Common myeloid progenitor, CD34-positive (primary cell): Measurements from ENCODE around the gene ACAD11.

ENCODE experiments used
- CTCF ChIA-PET: fragments of 350-600 bp; sonication (Branson Sonifier 250); formaldehyde crosslinking; loops from one replicate; lab custom pipeline; 2021; ENCODE audit warnings: antibody characterized with exemption; lab: Charles Lee
- POLR2A ChIA-PET: fragments of 350-600 bp; sonication (Branson Sonifier 250); formaldehyde crosslinking; loops from one replicate; lab custom pipeline; 2021; ENCODE audit warnings: antibody characterized with exemption; lab: Charles Lee
- DNase-seq, 3 donors: peaks; one replicate each; pipeline versions ENCODE4 v3.0.0 to v3.0.0-alpha.2; 2013
- H3K27ac ChIP-seq, 2 experiments: 1 replicate in 1 of 2; 2 replicates in 1 of 2; pipeline ENCODE4 v1.7.0; 2013; ENCODE audit warnings: inconsistent platforms in 2 of 2, low read length in 2 of 2, mild to moderate bottlenecking in 2 of 2, low read depth in 1 of 2, moderate library complexity in 1 of 2; ENCODE audit not compliant: severe bottlenecking in 2 of 2, insufficient read depth in 1 of 2, poor library complexity in 1 of 2
- H3K27me3 ChIP-seq, 5 experiments: replicated peaks in 2 of 5; 1 replicate in 3 of 5; 2 replicates in 2 of 5; pipeline versions ENCODE4 v1.6.1 to v1.7.0; 2013; ENCODE audit warnings: low read length in 4 of 5, mild to moderate bottlenecking in 2 of 5, moderate library complexity in 2 of 5, inconsistent platforms in 1 of 5; ENCODE audit not compliant: insufficient read depth in 5 of 5, control insufficient read depth in 4 of 5
- H3K36me3 ChIP-seq, 4 experiments: 1 replicate in 2 of 4; 2 replicates in 2 of 4; pipeline versions ENCODE4 v1.6.1 to v1.7.0; 2013; ENCODE audit warnings: low read length in 3 of 4, control low read depth in 1 of 4, mild to moderate bottlenecking in 1 of 4; ENCODE audit not compliant: control insufficient read depth in 4 of 4, insufficient read depth in 4 of 4
- H3K4me1 ChIP-seq, 4 experiments: 1 replicate in 3 of 4; 2 replicates in 1 of 4; pipeline versions ENCODE4 v1.6.1 to v1.7.1; 2013; ENCODE audit warnings: low read length in 3 of 4, mild to moderate bottlenecking in 3 of 4, control low read depth in 1 of 4, inconsistent platforms in 1 of 4, moderate library complexity in 1 of 4; ENCODE audit not compliant: control insufficient read depth in 4 of 4, insufficient read depth in 4 of 4; ENCODE audit errors: control extremely low read depth in 1 of 4
- H3K4me3 ChIP-seq, 7 experiments: 1 replicate in 4 of 7; 2 replicates in 3 of 7; pipeline versions ENCODE4 v1.5.1 to v1.7.0; 2013; ENCODE audit warnings: mild to moderate bottlenecking in 7 of 7, low read length in 6 of 7, moderate library complexity in 6 of 7, inconsistent platforms in 2 of 7, low read depth in 2 of 7, control low read depth in 1 of 7; ENCODE audit not compliant: insufficient read depth in 4 of 7, control insufficient read depth in 1 of 7; ENCODE audit errors: extremely low read depth in 1 of 7
- H3K9me3 ChIP-seq, 5 experiments: 1 replicate in 4 of 5; 2 replicates in 1 of 5; pipeline versions ENCODE4 v1.6.1 to v1.7.1; 2013; ENCODE audit warnings: low read length in 4 of 5, mild to moderate bottlenecking in 2 of 5, inconsistent platforms in 1 of 5, low read depth in 1 of 5, moderate library complexity in 1 of 5; ENCODE audit not compliant: control insufficient read depth in 4 of 5, insufficient read depth in 2 of 5; ENCODE audit errors: control extremely low read depth in 1 of 5
- WGBS: methylation state at CpG from one replicate; pipeline ENCODE4 v1.1.5; 2013; ENCODE audit not compliant: insufficient coverage; 5-methylcytosine and 5-hydroxymethylcytosine counted together

The ACAD11 gene

GRCh38 chr3:132654190-132654589 lies 5.4 kb downstream of the ACAD11 start:
- H3K27me3 ChIP-seq = no peaks in the 10 kb centered on the region
- peaks cover 0 to 9% (median 6%) of the 10 kb centered on the region in 4 experiments for H3K4me1 ChIP-seq
- ChIA-PET CTCF (interaction anchor here (0.9 kb wide), 2 partner anchors 9 to 106 kb away, joined by 3 read pairs; no protein-coding TSS in a partner anchor), POLR2A (no interaction called here)
- H3K27ac ChIP-seq = no peak overlapping the region
- H3K9me3 ChIP-seq = no peaks in the 10 kb centered on the region
- DNase-seq = no peak
- H3K4me3 ChIP-seq = no peak overlapping the region
- no peaks in the 10 kb centered on the region for H3K36me3 ChIP-seq
- 80% methylated on average over 1 of the region's 2 CpGs for WGBS

DNA sequence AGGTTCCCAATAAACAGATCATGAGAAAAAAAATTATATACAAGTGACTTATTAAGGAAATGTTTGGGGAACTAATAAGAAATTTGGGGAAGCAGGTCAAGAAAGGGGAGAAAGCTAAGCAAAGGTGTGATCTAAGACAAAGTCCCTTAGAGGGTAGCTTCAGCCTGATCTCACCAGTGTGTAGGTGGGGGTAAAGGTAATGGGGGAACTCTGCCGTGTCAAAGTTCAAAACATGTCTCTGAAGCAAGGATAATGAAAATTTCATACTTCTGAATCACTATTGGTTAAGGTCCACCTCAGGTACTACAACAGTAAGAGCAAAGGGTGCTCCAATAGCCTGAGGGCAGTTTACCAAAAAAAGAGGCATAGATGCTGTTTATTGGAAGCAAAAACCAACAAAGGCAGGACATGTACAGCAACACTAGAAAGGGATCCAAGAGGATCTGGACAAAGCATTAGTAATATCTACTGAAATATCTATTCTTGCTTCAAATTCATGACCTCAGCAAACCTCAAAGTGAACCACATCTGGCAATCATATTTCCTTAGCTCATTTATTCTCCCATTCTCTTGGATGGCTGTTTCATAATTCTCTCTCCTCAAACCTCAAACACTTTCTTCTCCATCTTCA lies 6.9 kb downstream of the ACAD11 start:
- no peaks in the 10 kb centered on the region for H3K36me3 ChIP-seq
- ChIA-PET POLR2A (no interaction called here), CTCF (interaction anchor here (0.6 to 2.2 kb wide), 4 partner anchors 11 to 1839 kb away, joined by 3 to 10 read pairs (median 4); no protein-coding TSS in a partner anchor)
- H3K4me3 ChIP-seq = no peak overlapping the region
- no peaks in the 10 kb centered on the region for H3K27me3 ChIP-seq
- WGBS = 100% methylated on average over 1 of the region's 1 CpG
- DNase-seq = no peak
- H3K27ac ChIP-seq = no peak overlapping the region
- peaks cover 0 to 2% (median 0%) of the 10 kb centered on the region in 4 experiments for H3K4me1 ChIP-seq
- H3K9me3 ChIP-seq = no peaks in the 10 kb centered on the region

- Histone ChIP-seq H3K36me3 (no peaks in the 10 kb centered on the region), H3K27me3 (no peaks in the 10 kb centered on the region), H3K4me1 (no peaks in the 10 kb centered on the region), H3K4me3 (no peak overlapping the region), H3K9me3 (no peaks in the 10 kb centered on the region), H3K27ac (no peak overlapping the region)
- POLR2A ChIA-PET = no interaction called here
- CTCF ChIA-PET = no interaction called here
- peak in 1 of 3 donors; percentile 31 for DNase-seq
- WGBS = 100% methylated on average over 1 of the region's 1 CpG
These were observed 9.5 kb downstream of the ACAD11 start for GRCh38 chr3:132650153-132650552.

DNA sequence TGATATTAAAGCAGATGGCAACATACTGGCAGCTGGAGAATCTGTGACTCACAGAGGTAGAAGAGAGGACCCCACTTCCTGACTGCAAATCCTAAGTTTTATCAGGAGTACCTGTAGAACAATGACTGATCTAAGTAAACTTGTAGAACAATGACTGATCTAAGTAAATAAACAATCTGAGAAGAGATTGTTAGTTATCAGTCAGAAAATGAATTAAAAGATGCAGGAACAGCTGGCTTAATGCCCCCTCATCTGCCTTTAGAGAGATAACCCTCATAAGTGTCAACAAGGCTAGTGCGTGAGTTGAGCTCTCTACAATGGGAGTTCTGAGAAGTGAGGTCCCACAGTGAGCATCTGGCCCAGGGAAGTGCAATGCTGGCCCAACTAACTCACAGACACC lies 14.6 kb downstream of the ACAD11 start:
- Histone ChIP-seq H3K27ac (no peak overlapping the region), H3K9me3 (no peaks in the 10 kb centered on the region), H3K4me3 (no peak overlapping the region), H3K4me1 (peaks cover 0 to 3% (median 1%) of the 10 kb centered on the region in 4 experiments), H3K27me3 (no peaks in the 10 kb centered on the region), H3K36me3 (peaks cover 0 to 4% (median 0%) of the 10 kb centered on the region in 4 experiments)
- CTCF ChIA-PET = interaction anchor here (0.7 to 2.5 kb wide), 5 partner anchors 9 to 1748 kb away, joined by 3 to 16 read pairs (median 4); no protein-coding TSS in a partner anchor
- WGBS = no CpG with 5 or more reads among the region's 1 CpG
- DNase-seq = no peak
- POLR2A ChIA-PET = interaction anchor here (0.8 kb wide), 1 partner anchor 70 kb away, joined by 3 read pairs; no protein-coding TSS in a partner anchor

DNA sequence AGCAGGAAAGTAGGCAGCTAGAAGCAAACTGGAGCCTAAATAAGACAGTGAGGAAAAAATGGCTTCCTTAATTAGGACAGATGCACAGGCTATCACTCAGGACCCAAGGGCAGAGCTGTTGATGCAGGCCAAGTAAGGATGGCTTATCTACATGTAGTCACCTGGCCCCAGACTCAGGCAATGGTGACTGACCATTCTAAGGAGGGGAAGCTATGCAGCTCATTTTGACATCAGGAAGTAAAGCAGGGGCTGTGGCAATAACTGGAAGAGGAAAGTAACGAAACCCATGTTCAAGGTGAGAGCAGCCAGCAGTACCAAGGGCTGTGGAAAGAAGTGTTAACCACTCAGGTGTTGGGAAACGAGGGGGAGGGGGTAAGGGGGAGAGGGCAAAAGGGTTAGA lies 16.2 kb downstream of the ACAD11 start:
- ChIA-PET POLR2A (interaction anchor here (1.0 kb wide), 1 partner anchor 109 kb away, joined by 3 read pairs; no protein-coding TSS in a partner anchor), CTCF (interaction anchor here (0.9 to 6.7 kb wide), 13 partner anchors 9 to 301 kb away, joined by 3 to 179 read pairs (median 4); no protein-coding TSS in a partner anchor)
- H3K36me3 ChIP-seq = peaks cover 0 to 11% (median 5%) of the 10 kb centered on the region in 4 experiments
- no peaks in the 10 kb centered on the region for H3K27me3 ChIP-seq
- no peak overlapping the region for H3K4me3 ChIP-seq
- WGBS = 67% methylated on average over 2 of the region's 2 CpGs
- DNase-seq = no peak
- H3K9me3 ChIP-seq = no peaks in the 10 kb centered on the region
- no peak overlapping the region for H3K27ac ChIP-seq
- peaks cover 0 to 3% (median 1%) of the 10 kb centered on the region in 4 experiments for H3K4me1 ChIP-seq

DNA sequence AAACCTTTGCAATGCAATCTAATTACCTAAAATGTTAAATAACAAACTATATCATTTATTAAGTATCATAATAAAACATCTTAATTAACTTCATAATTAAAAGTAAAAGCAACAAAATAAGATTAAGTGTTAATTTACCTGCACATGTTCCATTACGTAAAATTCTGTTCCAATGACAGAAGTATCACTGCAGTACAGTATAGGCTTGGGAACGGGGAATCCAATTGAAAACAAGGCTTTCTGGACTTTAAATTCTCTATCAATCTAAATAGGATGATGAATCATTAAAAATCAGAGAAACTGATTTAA lies 17.1 kb downstream of the ACAD11 start:
- no CpG with 5 or more reads among the region's 2 CpGs for WGBS
- DNase-seq = no peak
- CTCF ChIA-PET = interaction anchor here (0.7 to 6.7 kb wide), 18 partner anchors 10 to 300 kb away, joined by 3 to 179 read pairs (median 4); no protein-coding TSS in a partner anchor
- POLR2A ChIA-PET = interaction anchor here (0.6 kb wide), 1 partner anchor 103 kb away, joined by 3 read pairs; no protein-coding TSS in a partner anchor
- Histone ChIP-seq H3K36me3 (peaks cover 0 to 15% (median 8%) of the 10 kb centered on the region in 4 experiments), H3K27ac (no peak overlapping the region), H3K4me3 (no peak overlapping the region), H3K4me1 (peaks cover 0 to 3% (median 1%) of the 10 kb centered on the region in 4 experiments), H3K27me3 (no peaks in the 10 kb centered on the region), H3K9me3 (no peaks in the 10 kb centered on the region)
